Hepatocyte (in vitro differentiated cells): ENCODE measurements around the gene FAM118A. TPM values are rescaled to one million over a fixed set of nuclear protein-coding genes. Genes with fewer than 3 reads are reported as not detected.

Source experiments
- DNase-seq: peaks from one replicate; pipeline ENCODE4 v3.0.0-alpha.2; 2016; ENCODE audit warnings: low spot score
- H2AFZ ChIP-seq: fragments of 200-600 bp; sonication (generic); 2 replicates; pipeline ENCODE4 v1.6.0; 2016; ENCODE audit warnings: antibody characterized with exemption, mild to moderate bottlenecking
- H3K27ac ChIP-seq: fragments of 200-600 bp; sonication (generic); 2 replicates; pipeline ENCODE4 v1.5.1; 2016; ENCODE audit warnings: mild to moderate bottlenecking
- H3K27me3 ChIP-seq: fragments of 200-600 bp; sonication (generic); 2 replicates; pipeline ENCODE4 v1.6.1; 2016
- H3K36me3 ChIP-seq: fragments of 200-600 bp; sonication (generic); replicated peaks from 2 replicates; pipeline ENCODE4 v1.5.1; 2016; ENCODE audit warnings: low read depth; ENCODE audit not compliant: insufficient read depth
- H3K4me1 ChIP-seq: fragments of 200-600 bp; sonication (generic); 2 replicates; pipeline ENCODE4 v1.5.1; 2016; ENCODE audit warnings: mild to moderate bottlenecking, moderate library complexity; ENCODE audit not compliant: insufficient read depth
- H3K4me2 ChIP-seq: fragments of 200-600 bp; sonication (generic); 2 replicates; pipeline ENCODE4 v1.6.0; 2016
- H3K4me3 ChIP-seq: fragments of 200-600 bp; sonication (generic); 2 replicates; pipeline ENCODE4 v1.5.1; 2016; ENCODE audit warnings: mild to moderate bottlenecking
- H3K79me2 ChIP-seq: fragments of 200-600 bp; sonication (generic); 2 replicates; pipeline ENCODE4 v1.6.0; 2017; ENCODE audit warnings: mild to moderate bottlenecking
- H3K9me2 ChIP-seq: fragments of 200-600 bp; sonication (generic); replicated peaks from 2 replicates; pipeline ENCODE4 v1.6.0; 2017; ENCODE audit warnings: mild to moderate bottlenecking; ENCODE audit not compliant: insufficient read depth
- H3K9me3 ChIP-seq: fragments of 200-600 bp; sonication (generic); 2 replicates; pipeline ENCODE4 v1.5.1; 2016; ENCODE audit warnings: low read depth, mild to moderate bottlenecking
- H4K20me1 ChIP-seq: fragments of 200-600 bp; sonication (generic); 2 replicates; pipeline ENCODE4 v1.6.0; 2016; ENCODE audit warnings: mild to moderate bottlenecking; ENCODE audit not compliant: insufficient read depth, poor library complexity, severe bottlenecking
- CTCF ChIP-seq: fragments of 200-600 bp; sonication (generic); IDR thresholded peaks from 2 replicates; pipeline ENCODE4 v1.5.1; 2016; ENCODE audit warnings: antibody characterized with exemption, mild to moderate bottlenecking; ENCODE audit not compliant: poor library complexity
- EZH2 ChIP-seq: fragments of 200-600 bp; sonication (generic); IDR thresholded peaks from 2 replicates; pipeline ENCODE4 v1.6.1; 2016; ENCODE audit warnings: antibody characterized with exemption, mild to moderate bottlenecking, borderline replicate concordance
- EZH2phosphoT487 ChIP-seq: fragments of 200-600 bp; sonication (generic); IDR thresholded peaks from one replicate; pipeline ENCODE4 v1.6.1; 2018; ENCODE audit warnings: antibody characterized with exemption, mild to moderate bottlenecking, low read depth, moderate library complexity; ENCODE audit not compliant: unreplicated experiment, severe bottlenecking
- WGBS: methylation state at CpG from one replicate; pipeline ENCODE4 v1.1.6; 2016; ENCODE audit warnings: low lambda C conversion rate; ENCODE audit errors: missing lambda C conversion rate; 5-methylcytosine and 5-hydroxymethylcytosine counted together
- polyA plus RNA-seq: library from polyadenylated mRNA; unstranded; fragments of >200 nt; fragmentation: Nextera tagmentation; extraction: Ambion mirVana; gene quantifications from 2 replicates; pipeline ENCODE4 v1.2.1, GENCODE V29; 2016
- total RNA-seq: library from RNA; depleted of rRNA; stranded (reverse); fragments of >200 nt; gene quantifications from 2 replicates; pipeline ENCODE4 v1.2.3, GENCODE V29; 2014

FAM118A gene
- total and polyA plus RNA-seq, 2 experiments from 2014 or later = 94.2 to 193 TPM

- H3K27me3 ChIP-seq = no peaks in the 10 kb centered on the region
- H3K36me3 ChIP-seq = no peaks in the 10 kb centered on the region
- H3K4me2 ChIP-seq = no peak overlapping the region
- H2AFZ ChIP-seq = no peak overlapping the region
- H3K27ac ChIP-seq = peak overlapping the region; percentile 42
- TF ChIP-seq EZH2phosphoT487 = no peak
- H3K9me2 ChIP-seq = no peaks in the 10 kb centered on the region
- no peaks in the 10 kb centered on the region for H3K9me3 ChIP-seq
- H3K79me2 ChIP-seq = peaks cover 6% of the 10 kb centered on the region
- H3K4me3 ChIP-seq = no peak overlapping the region
- H3K4me1 ChIP-seq = peaks cover 18% of the 10 kb centered on the region
- DNase-seq = no peak
- H4K20me1 ChIP-seq = no peaks in the 10 kb centered on the region
- WGBS = 72% methylated on average over 6 of the region's 6 CpGs
Observed at GRCh38 chr22:45305456-45306075, 4.2 kb upstream of the FAM118A start.

GRCh38 chr22:45306139-45306538 is 3.6 kb upstream of the FAM118A start:
- H2AFZ ChIP-seq = no peak overlapping the region
- peaks cover 12% of the 10 kb centered on the region for H3K79me2 ChIP-seq
- TF ChIP-seq EZH2 = no peak
- TF ChIP-seq EZH2phosphoT487 = no peak
- TF ChIP-seq CTCF = no peak
- H3K27me3 ChIP-seq = no peaks in the 10 kb centered on the region
- H3K9me2 ChIP-seq = no peaks in the 10 kb centered on the region
- no peaks in the 10 kb centered on the region for H3K36me3 ChIP-seq
- no peak overlapping the region for H3K4me3 ChIP-seq
- 93% methylated on average over 9 of the region's 9 CpGs for WGBS
- no peaks in the 10 kb centered on the region for H4K20me1 ChIP-seq
- H3K4me2 ChIP-seq = no peak overlapping the region
- no peaks in the 10 kb centered on the region for H3K9me3 ChIP-seq
- peak overlapping the region; percentile 42 for H3K27ac ChIP-seq
- DNase-seq = no peak
- H3K4me1 ChIP-seq = peaks cover 22% of the 10 kb centered on the region

- H3K27me3 ChIP-seq = no peaks in the 10 kb centered on the region
- WGBS = 86% methylated on average over 6 of the region's 6 CpGs
- peak overlapping the region; percentile 88 for H3K27ac ChIP-seq
- H3K9me3 ChIP-seq = no peaks in the 10 kb centered on the region
- peaks cover 28% of the 10 kb centered on the region for H3K4me1 ChIP-seq
- H3K4me3 ChIP-seq = no peak overlapping the region
- H3K9me2 ChIP-seq = no peaks in the 10 kb centered on the region
- peak overlapping the region; percentile 78 for H3K4me2 ChIP-seq
- H3K36me3 ChIP-seq = no peaks in the 10 kb centered on the region
- H4K20me1 ChIP-seq = no peaks in the 10 kb centered on the region
- no peak for DNase-seq
- TF ChIP-seq EZH2phosphoT487 = no peak
- TF ChIP-seq EZH2 = no peak
- TF ChIP-seq CTCF = no peak
- H3K79me2 ChIP-seq = peaks cover 35% of the 10 kb centered on the region
- H2AFZ ChIP-seq = peak overlapping the region; percentile 88
Observed at GRCh38 chr22:45308391-45308956, 1.3 kb upstream of the FAM118A start.

- H3K4me2 ChIP-seq = peak overlapping the region; percentile 78
- peaks cover 33% of the 10 kb centered on the region for H3K4me1 ChIP-seq
- no peaks in the 10 kb centered on the region for H3K9me2 ChIP-seq
- H2AFZ ChIP-seq = peak overlapping the region; percentile 88
- H3K4me3 ChIP-seq = peak overlapping the region; percentile 14
- H3K9me3 ChIP-seq = no peaks in the 10 kb centered on the region
- no peak for DNase-seq
- H3K27ac ChIP-seq = peak overlapping the region; percentile 88
- peaks cover 39% of the 10 kb centered on the region for H3K79me2 ChIP-seq
- H3K27me3 ChIP-seq = no peaks in the 10 kb centered on the region
- WGBS = 61% methylated on average over 25 of the region's 25 CpGs
- H3K36me3 ChIP-seq = no peaks in the 10 kb centered on the region
- no peak for TF ChIP-seq EZH2phosphoT487
- TF ChIP-seq CTCF = no peak
- no peak for TF ChIP-seq EZH2
- H4K20me1 ChIP-seq = no peaks in the 10 kb centered on the region
Observed at GRCh38 chr22:45308957-45309421, 745 bp upstream of the FAM118A start.
